Stomach (tissue), 4 donors: ENCODE results near the gene CD3G.

Source experiments
- CTCF ChIP-seq, 7 experiments: fragments of 450-650 bp in 4 of 7; fragments of 200-600 bp in 3 of 7; sonication (generic) in 3 of 7; IDR thresholded peaks; one replicate each; pipeline ENCODE4 v1.5.1; 2016 to 2019; ENCODE audit warnings: antibody characterized with exemption in 7 of 7, control low read depth in 2 of 7, mild to moderate bottlenecking in 1 of 7
- EP300 ChIP-seq: sonication (generic); formaldehyde crosslinking; IDR thresholded peaks from one replicate; pipeline ENCODE4 v1.6.1; 2017; ENCODE audit warnings: antibody characterized with exemption
- POLR2AphosphoS5 ChIP-seq, 3 donors: sonication (generic); formaldehyde crosslinking; IDR thresholded peaks; one replicate each; pipeline ENCODE4 v1.6.1; 2016; ENCODE audit warnings: antibody characterized with exemption in 3 of 3

- TF ChIP-seq EP300 (no peak), POLR2AphosphoS5 (IDR thresholded peaks at IDR 0.05) (no peak), CTCF (IDR thresholded peaks at IDR 0.05) (no peak)
Measured at GRCh38 chr11:118312328-118312727, 31.8 kb upstream of the CD3G start.
